Ovary (tissue), 9 donors: Measurements from ENCODE around the gene ZNF823. TPM values are rescaled to one million over a fixed set of nuclear protein-coding genes. Genes with fewer than 3 reads are reported as not detected.
"Not testable (repeated sequence)": the region's sequence is repeated elsewhere in the genome, so short reads cannot be mapped to it uniquely, and the experiment has no call there.

ENCODE experiments used
- DNase-seq, 5 donors: peaks; one replicate each; pipeline ENCODE4 v3.0.0-alpha.2; 2019 to 2020
- H3K27ac ChIP-seq, 2 donors: fragments of 200-600 bp; one replicate each; pipeline versions ENCODE4 v1.5.1 to v1.8.0; 2019 to 2022
- H3K27me3 ChIP-seq: fragments of 200-600 bp; one replicate; pipeline ENCODE4 v1.8.0; 2022
- H3K36me3 ChIP-seq: fragments of 200-600 bp; sonication (generic); one replicate; pipeline ENCODE4 v1.5.1; 2019
- H3K4me1 ChIP-seq: one replicate; pipeline ENCODE4 v1.8.1; 2013; ENCODE audit warnings: mild to moderate bottlenecking, moderate library complexity; ENCODE audit not compliant: insufficient read depth
- H3K4me3 ChIP-seq: fragments of 200-600 bp; sonication (generic); one replicate; pipeline ENCODE4 v1.5.1; 2017
- H3K9me3 ChIP-seq, 2 donors: fragments of 200-600 bp in 1 of 2; sonication (generic) in 1 of 2; one replicate each; pipeline versions ENCODE4 v1.5.1 to v1.8.1; 2013 to 2019; ENCODE audit warnings: mild to moderate bottlenecking in 1 of 2, moderate library complexity in 1 of 2
- CTCF ChIP-seq, 3 donors: fragments of 450-650 bp in 2 of 3; fragments of 200-600 bp in 1 of 3; IDR thresholded peaks; one replicate each; pipeline versions ENCODE4 v1.5.1 to v1.8.0; 2016 to 2022; ENCODE audit warnings: antibody characterized with exemption in 3 of 3, mild to moderate bottlenecking in 1 of 3
- EP300 ChIP-seq: sonication (generic); formaldehyde crosslinking; IDR thresholded peaks from one replicate; pipeline ENCODE4 v1.6.1; 2017; ENCODE audit warnings: antibody characterized with exemption
- POLR2A ChIP-seq: fragments of 450-650 bp; IDR thresholded peaks from one replicate; pipeline ENCODE4 v1.6.1; 2017; ENCODE audit warnings: antibody characterized with exemption, mild to moderate bottlenecking, moderate library complexity
- WGBS, 3 donors: extraction: QIAGEN DNeasy Blood & Tissue Kit in 1 of 3; methylation state at CpG; one replicate each; pipeline versions ENCODE4 v1.1.5 to v1.1.7; 2013 to 2017; 5-methylcytosine and 5-hydroxymethylcytosine counted together
- intact Hi-C, 4 donors: fragments of 100-400 bp; cut with DNase I; formaldehyde crosslinking; loops; one replicate each; pipeline versions ENCODE4 v1.11.0 to v1.15.1; 2022 to 2023
- polyA plus RNA-seq, 2 donors: library from polyadenylated mRNA; stranded (reverse); fragments of 200-250 nt in 1 of 2; fragments of 350-450 nt in 1 of 2; fragmentation: Illumina TruSeq in 1 of 2; extraction: RNeasy Lipid Tissue Mini Kit (QIAGEN cat#74804) in 1 of 2; gene quantifications; one replicate each; pipeline ENCODE4 v1.2.3, GENCODE V29; 2013 to 2014
- total RNA-seq, 7 donors: library from RNA; depleted of rRNA in 2 of 7; stranded (reverse); fragments of >200 nt in 2 of 7; fragmentation: NEBNext Ultra II Directional in 3 of 7; extraction: Animal tissue kit (Norgen Biotek cat#: 25700) in 3 of 7; gene quantifications; one replicate each; pipeline versions ENCODE4 v1.1.0 to v1.2.4, GENCODE V29; 2016 to 2023
- donor health status: DM: no; HTN: no; CAD: no; lungs with moderate emphysema.
- donor health status: DM: no; HTN: no; CAD: no.
- donor health status: Bipolar disorder and iron deficiency.
- donor health status: DM: yes; HTN: yes; CAD: no.
- donor health status: DM: no; HTN: no; CAD: no.
- donor health status: DM: yes; HTN: yes; CAD: no.

ZNF823 gene
- total and polyA plus RNA-seq, 9 donors = 3.8 to 12.1 (median 8.3) TPM

GRCh38 chr19:11781295-11782057, 42.7 kb upstream of the ZNF823 start:
- 95 to 99% (median 96%) methylated on average over 5 of the region's 5 CpGs for WGBS, 3 donors
- Histone ChIP-seq H3K36me3 (peaks cover 6% of the 10 kb centered on the region), H3K27me3 (no peaks in the 10 kb centered on the region), H3K4me1 (no peaks in the 10 kb centered on the region), H3K27ac (no peak overlapping the region), H3K4me3 (no peak overlapping the region), H3K9me3 (peaks cover 4 to 48% of the 10 kb centered on the region in 2 donors)
- no peak for DNase-seq
- intact Hi-C loops = no loop called here
- TF ChIP-seq EP300 (no peak), CTCF (IDR thresholded peaks at IDR 0.05) (no peak), POLR2A (no peak)

- H3K27ac ChIP-seq = no peak overlapping the region
- H3K4me1 ChIP-seq = no peaks in the 10 kb centered on the region
- H3K9me3 ChIP-seq = peaks cover 4 to 42% of the 10 kb centered on the region in 2 donors
- H3K4me3 ChIP-seq = no peak overlapping the region
- TF ChIP-seq CTCF (IDR thresholded peaks at IDR 0.05) = no peak
- TF ChIP-seq POLR2A = no peak
- TF ChIP-seq EP300 = no peak
- H3K27me3 ChIP-seq = no peaks in the 10 kb centered on the region
- 95 to 98% (median 95%) methylated on average over 7 of the region's 7 CpGs for whole genome bisulfite sequencing, 3 donors
- no peak for DNase-seq
- intact Hi-C loops = no loop called here
- H3K36me3 ChIP-seq = peaks cover 6% of the 10 kb centered on the region
These were observed 41.8 kb upstream of the ZNF823 start for GRCh38 chr19:11780431-11781020.

GRCh38 chr19:11776669-11777068, 37.9 kb upstream of the ZNF823 start:
- peaks cover 4 to 42% of the 10 kb centered on the region in 2 donors for H3K9me3 ChIP-seq
- H3K27me3 ChIP-seq, DNase-seq, intact Hi-C loops, H3K36me3 ChIP-seq, H3K4me3 ChIP-seq, H3K27ac ChIP-seq, H3K4me1 ChIP-seq: not testable (repeated sequence)
- 97 to 98% (median 98%) methylated on average over 11 of the region's 11 CpGs for WGBS, 3 donors

GRCh38 chr19:11771520-11771919, 32.8 kb upstream of the ZNF823 start:
- DNase-seq, H3K36me3 ChIP-seq, H3K27ac ChIP-seq, H3K9me3 ChIP-seq, intact Hi-C loops, H3K4me1 ChIP-seq, H3K27me3 ChIP-seq, H3K4me3 ChIP-seq: not testable (repeated sequence)
- WGBS, 3 donors = 70 to 75% (median 72%) methylated on average over 11 of the region's 11 CpGs

- Histone ChIP-seq H3K27ac (no peak overlapping the region), H3K27me3 (no peaks in the 10 kb centered on the region), H3K4me1 (peaks cover 8% of the 10 kb centered on the region), H3K36me3 (no peaks in the 10 kb centered on the region), H3K4me3 (no peak overlapping the region), H3K9me3 (peaks cover 0 to 3% of the 10 kb centered on the region in 2 donors)
- DNase-seq = no peak
- intact Hi-C loops = no loop called here
- WGBS, 3 donors = 94 to 99% (median 98%) methylated on average over 4 of the region's 4 CpGs
- no peak for TF ChIP-seq POLR2A
- no peak for TF ChIP-seq CTCF (IDR thresholded peaks at IDR 0.05)
- TF ChIP-seq EP300 = no peak
These were observed 31.2 kb upstream of the ZNF823 start for GRCh38 chr19:11769995-11770394.
